NCI-H2227 treated with DMSO at 0.1 percent for 48 hours (cell line): ENCODE measurements around the gene TMCC2.
A peak's percentile ranks its signal among the peaks of the same experiment; 100 is the strongest.

Experiments used
- DNase-seq: peaks from one replicate; lab custom pipeline; 2025; lab: John Stamatoyannopoulos, UW

Gene TMCC2

DNA sequence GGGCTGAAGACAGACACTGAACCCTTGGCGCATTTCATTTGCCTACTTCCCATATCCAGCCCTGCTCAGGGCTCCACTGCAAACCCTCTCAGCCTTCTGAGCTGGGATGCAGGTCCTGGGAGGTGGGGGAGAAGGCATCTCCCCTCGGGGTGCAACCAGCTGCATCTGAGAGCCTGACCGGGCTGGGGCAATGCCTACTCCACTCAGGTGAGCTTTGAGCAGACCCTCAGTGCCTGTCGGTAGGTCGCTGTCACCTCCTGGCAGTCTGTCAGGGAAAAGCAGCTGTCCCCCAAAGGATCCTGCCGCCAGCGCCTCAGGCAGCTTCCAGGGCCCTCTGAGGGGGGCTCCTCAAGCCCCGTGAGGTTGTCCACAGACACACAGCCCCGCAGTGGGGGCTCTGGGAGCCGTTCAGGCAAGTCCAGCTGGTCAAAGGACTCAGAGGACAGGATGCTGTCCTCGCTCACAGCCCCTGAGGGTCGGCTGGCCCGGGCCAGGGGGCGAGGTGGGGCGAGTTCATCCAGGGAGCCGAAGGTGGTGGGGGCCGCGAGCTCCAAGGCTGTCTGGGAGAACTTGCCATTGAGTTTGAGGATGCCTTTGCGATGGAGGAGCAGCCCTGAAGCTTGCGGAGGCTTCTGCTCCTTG, 75.6 kb downstream of the TMCC2 start:
- DNase-seq, result no peak

DNA sequence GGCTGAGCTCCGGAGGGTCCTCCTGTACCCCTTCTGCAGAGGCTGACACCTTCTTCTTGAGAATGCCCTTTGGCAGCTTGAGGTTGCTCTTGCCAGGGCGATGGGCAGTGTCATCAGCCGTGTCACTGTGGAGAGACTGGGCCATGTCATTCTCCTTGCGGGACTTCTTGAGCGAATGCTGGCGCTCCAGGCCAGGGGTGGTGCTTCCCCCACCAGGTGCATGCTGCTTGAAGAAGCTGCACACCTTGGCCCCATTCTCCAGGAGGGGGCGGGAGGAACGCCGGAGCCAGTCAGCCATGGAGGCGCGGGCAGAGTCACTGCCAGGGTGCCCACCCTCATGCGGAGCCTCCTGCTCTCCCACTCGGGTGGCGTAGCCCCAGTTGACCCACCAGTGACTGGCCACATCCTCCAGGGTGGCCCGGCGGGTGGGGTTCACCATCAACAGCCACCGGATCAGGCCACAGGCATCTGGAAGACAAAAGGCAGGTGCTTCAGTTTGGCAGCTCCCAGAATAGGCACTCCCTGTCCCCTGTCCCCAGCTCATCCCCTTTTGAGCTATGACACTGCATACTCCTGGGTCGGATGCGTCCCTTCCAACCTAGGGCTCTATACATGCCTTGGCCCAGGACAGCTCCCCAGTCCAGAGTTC, 76.4 kb downstream of the TMCC2 start:
- DNase-seq, result no peak

DNA sequence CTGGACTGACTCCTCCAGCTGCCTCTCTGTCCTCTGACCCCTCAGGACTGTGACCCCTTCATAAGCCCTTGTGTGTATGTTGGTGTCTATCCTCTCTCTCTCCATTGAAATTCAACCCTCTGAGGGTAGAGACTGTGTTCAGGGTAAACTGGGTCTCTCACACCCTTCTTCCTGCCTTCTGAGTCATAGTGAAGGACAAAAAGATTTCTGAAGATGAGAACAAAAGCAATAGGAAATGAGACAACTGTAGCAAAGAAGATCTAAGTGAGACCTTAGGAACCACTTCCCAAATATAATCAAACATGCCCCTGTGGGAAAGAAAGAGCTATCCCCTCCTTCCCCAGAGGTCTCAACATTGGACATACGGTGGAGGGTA, 76.9 kb downstream of the TMCC2 start:
- DNase-seq, result no peak

DNA sequence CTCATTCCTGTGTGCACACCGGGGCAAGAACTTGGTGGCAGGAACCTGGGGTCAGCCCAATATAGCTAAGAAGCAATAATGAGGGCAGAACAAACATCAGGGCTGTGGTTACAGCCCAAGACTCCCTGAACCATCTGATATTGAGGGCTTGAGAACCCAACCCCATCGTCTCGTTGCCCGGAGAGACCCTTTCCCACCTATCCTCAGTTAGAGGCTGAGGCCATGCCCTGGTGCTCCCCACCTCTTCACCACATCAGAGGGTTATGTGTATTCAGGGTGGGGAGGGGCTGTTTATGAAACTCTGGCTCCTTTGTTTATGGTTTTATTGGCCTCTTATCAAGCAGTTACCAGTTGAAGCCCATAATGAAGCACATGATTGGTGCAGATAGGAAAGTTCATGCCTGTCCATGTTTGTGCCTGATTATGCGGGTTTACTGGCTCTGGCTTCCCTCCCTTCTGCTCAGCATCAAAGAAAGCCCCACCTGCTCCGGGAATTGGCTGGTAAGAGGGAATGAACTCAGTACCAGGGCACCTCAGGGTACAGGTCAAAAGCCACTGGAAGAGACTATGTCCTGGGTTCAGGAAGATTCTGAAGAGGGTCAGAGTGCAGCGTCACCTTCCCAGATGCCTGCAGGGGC, 79.3 kb downstream of the TMCC2 start:
- DNase-seq, result no peak

DNA sequence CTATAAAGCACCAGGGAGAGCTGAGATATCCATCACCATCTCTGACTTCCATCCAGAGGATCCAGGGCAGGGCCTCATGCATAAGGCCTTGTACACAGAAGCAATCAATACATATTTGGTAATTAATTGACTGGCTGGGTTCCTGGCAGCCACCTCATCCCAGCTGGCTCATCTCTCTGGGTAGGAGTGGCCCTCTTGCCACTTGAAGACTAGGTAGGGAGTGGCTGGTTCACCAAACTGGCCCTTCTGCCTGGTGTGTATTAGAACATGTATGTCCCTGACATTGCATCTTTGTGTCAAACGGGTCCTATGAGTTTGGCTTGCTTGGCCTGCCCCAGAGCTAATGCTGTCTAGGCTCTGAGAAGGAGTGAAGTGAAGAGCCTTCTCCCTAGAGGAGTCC, 82.0 kb downstream of the TMCC2 start:
- DNase-seq, result no peak

DNA sequence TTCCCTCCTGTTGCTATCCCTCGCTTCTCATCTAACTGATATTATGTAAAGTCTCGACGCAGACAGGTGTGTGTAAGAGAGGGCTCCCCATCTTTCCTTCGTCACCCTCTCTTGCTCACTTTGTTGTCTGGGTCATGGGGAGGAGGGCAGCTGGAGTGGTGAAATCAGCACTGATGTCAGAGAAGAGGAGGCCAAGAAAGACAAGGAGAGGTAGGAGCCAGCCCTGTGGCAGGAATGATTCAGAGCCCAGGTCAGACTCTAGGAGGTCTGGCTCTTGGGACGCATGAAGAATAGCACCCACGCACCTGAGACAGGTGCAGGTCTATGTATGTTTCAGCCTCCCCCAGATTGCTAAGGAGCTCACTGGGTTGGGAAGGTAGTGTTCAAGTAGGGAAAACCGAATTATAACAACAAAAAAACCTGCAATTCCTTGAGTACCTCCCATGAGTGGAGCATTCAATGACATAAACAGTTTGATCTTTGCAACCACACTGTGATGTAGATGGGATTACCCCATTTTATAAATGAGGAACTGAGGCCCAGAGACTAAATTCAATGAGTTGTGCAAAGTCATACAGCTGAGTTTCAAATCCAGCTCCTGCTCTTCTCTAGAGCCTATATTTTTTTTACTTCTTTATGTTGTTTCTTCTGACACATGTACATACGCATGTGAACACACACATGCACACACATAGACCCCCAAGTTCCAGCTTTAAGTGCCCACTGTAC, 83.4 kb downstream of the TMCC2 start:
- DNase-seq, result no peak

DNA sequence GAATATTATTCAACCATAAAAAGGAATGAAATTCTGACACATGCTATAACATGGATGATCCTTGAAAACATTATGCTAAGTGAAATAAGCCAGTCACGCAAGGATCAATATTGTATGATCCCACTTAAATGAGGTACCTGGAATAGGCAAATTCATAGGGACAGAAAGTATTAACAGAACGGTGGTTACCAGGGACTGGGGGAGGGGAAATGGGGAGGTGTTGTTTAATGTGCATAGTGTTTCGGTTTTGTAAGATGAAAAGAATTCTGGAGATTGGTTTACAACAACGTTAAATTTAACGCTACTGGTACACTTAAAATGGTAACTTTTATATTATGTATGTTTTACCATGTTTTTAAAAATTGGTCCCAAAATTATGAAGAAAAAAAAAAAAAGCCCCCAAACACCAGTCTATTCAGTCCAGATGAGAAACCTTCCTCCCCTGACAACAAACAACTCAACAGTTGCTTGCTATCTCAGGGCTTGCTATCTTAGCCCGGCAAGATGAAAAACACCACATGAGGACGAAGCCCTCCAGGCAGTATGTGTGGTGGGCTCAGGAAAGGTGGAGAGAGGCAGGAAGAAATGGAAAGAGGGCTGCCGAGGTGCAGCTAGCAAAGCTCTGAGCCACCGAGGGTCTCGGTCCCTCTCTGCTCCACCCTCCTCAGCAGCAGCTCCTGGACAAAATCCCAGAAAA, 85.3 kb downstream of the TMCC2 start:
- DNase-seq, result peak; percentile 39

DNA sequence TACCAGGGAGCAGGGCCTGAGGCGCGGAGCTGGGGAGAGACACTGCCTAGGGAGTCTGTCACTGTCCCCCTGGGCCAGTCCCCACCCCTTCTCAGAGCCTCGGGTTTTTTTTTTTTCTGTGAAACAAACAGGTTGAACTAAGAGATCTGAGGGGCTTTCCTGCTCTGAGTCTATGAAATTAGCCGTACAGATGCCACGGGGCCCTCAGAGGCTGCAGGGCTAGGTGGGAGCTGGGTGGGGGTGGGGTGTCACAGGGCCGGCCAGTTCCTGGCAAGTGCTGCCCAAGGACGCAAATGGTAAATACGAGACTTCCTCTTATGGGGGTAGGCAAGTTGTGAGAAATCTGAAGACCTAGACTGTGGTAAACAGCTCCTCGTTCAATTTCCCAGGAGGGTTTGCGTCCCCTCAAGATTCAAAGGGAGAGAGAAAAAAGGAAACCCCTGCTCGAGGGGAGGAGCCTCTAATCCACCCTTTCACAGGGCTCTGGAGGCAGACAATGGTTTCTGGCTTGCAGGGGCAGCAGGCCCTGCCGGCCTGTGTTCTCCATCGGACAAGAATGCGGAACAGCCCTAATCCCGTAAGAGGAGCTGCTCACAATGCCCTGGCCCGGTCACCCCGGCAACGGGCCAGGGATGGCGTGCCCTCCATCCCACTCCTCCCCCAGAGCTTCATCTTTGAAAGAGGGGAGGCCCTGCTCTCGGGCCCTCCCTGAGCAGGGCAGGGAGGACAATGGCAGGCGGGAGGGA, 86.0 kb downstream of the TMCC2 start:
- peak; percentile 53 for DNase-seq

DNA sequence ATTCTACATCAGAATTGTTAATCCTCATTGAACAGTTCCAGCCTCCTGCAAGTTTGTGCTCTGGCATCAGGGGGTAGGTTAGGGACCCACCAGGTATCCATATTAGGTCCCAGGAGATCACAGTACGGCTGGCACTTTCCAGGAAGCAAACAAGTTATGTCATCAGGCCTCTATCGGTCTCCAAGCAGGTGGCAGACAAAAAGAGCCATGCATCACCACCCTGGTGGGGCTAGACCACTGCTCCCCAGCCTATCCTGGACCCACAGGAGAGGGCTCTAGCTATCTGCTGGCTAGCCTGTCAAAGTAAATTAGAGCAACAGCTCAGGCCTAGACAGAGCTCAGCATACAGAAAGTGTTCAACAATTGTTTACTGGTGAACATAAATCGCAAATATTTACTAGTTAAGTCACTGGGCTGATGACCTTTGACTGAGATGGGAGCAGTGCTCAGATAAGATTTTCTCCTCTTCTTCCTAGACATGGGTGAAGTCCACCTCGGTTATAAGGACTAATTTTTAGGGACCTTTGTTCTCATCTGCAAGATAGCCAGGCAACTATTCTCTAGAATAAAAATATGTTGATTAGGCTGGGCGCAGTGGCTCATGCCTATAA, 87.4 kb downstream of the TMCC2 start:
- no peak for DNase-seq

DNA sequence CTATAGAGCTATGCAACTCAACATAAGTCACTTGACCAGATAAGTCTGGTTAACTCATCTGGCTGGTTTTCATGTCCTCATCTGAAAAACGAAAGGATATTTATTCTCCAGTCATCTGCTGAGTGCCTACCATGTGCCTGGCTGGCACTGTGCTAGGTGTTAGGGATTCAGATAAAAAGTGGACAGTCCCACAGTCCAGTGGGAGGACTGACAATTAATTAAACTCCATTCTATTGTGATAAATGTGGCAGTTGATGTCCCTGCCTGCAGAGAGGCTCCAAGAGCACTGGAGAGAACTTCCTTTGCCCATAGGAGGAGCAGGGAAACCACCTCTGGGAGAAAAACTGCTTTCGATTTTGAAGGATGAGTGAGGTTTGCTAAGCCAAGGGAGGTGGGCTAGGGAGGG, 88.4 kb downstream of the TMCC2 start:
- DNase-seq, result no peak

DNA sequence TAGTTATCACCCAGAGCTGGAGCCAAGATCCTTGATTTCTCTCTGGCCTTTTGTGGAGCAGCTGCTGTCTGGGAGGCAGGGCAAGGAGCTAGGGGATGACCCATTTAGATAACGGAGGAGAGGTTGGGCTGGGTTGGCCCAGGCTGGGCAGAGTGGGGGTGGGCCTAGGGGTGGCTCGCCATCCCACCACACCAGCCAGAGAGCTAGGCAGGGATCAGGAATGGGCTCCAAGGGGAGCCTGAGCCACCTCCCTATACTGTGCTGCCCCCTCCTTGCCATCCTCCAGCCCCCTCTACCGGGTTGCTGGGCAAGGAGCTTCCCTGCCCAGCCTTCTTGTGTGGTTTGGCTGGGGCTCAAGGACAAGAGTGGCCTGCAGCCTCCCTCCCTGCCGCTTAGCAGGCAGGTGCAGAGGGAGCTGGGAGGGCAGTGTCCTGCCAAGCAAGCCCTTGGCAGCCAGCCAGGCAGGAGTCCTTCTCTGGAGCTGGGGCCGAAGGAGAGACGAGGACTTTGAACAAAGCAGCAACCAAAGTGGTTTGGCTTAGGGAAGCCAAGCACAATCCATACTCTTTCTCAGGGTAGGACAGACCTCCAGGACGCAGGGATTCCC, 89.7 kb downstream of the TMCC2 start:
- DNase-seq, result peak; percentile 56

DNA sequence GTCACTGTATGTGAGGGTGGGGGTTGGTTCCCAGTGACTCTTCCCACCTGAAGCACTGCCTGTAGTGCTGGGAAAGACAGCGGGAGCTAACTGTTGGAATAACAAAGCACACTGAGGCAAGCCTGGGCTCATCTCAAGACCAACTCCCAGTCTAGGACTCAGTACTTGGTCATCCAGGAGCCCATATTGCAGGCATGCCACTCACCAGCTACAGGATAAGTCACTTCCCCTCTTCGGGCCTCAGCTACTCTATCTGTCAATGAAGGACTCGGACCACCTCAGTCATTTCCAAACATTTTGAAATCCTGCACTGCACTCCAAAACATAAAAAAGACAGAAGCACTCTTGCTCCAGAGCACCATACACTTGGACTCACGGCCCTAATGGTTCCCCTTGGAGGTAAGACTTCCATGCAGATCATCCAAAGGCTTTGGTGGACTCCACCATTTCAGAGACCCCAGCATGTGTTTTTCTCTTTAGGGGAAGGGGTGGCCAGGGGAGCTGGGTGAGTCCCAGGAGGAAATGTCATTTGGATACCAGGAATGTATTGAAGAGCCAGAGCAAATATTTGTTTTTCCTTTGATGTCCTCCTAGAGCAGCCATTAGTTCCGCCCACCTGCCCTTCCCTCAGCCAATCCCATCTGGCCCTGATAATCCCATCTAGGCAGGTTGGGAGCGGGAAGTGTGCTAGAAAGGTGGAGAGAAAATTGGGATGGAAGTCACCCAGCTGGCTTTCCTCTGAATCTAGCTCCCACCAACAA, 90.7 kb downstream of the TMCC2 start:
- no peak for DNase-seq

DNA sequence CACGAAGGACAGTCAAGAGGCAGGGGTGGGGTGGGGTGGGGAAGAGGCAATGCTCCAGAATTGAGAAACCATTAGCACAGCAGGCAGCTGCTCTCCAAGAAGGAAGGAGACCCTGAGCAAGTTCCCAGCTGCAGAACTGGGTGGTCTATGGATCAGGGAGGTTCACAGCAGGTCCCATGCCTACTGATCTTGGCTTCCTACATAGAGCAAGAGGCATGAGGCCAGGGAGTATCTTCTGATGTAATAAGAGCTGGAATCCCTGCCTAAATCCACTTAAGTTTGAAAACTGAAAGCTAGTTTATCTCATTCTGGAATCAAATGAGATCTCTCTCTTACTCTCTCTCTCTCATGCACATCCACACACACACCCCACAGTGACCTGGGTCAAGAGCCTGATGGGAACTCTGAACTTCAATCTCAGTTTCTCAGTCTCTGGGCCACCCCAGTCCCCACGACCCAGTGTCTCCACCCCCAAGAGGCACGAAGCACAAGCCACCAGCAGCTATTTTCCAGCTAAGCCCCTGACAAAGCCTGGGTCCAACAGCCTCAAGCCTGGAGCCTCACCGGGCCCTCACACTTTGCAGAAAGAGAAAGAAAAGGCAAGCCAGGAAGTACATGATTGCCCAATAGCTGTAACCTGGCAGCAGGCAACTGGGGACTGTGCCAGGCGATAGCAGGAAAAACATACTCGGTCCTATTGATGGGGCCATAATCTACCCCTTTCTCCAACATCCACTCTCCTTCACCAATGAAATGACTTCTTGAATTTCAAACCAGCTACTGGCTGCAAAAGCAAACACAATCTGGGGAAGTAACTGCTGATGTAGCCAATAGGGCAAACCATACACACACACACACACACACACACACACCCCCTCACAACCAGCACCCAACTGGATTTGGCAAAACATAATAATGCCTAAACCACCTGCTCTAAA, 91.6 kb downstream of the TMCC2 start:
- DNase-seq, result no peak

DNA sequence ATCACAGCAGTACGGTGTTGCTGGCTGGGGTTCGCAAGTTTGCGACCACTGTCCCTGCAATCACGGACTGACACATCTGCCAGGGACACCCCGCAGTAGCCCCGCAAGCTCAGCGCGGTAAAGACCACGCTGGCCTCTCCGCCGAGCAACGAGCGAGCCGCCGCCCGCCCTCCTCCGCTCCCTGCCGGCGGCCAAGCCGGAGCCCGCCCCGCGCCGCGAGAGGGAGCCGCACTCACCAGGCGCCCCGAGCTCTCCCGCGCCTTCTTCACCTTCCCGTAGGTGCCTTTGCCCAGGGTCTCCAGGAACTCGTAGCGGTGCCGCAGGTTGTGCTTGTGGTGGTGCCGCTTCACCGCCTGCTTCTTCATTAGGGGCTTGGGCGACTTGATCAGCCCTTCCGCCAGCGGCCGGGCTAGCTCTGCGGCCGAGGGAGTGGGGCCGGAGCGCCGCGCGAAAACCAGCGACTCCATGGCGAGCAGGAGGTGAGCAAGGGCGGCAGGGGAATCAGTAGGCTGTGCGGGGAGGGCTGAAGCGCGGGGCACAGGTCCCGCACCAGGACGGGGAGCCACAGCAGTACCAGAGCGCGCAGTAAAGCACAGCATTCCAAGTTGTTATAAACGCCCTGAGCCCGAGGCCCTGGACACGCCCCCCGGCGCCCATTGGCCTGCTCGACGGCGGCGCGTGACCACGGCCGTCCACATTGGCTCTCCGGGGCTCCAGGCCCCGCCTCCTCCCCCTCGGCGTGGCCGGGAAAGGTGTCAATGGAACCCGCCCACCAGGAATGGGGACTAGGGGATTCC, 93.6 kb downstream of the TMCC2 start, which contains the start of gene NUAK2:
TSS of gene NUAK2 (minus strand) at position 584 of the 797 bp plus-strand sequence. CDS start at position 467, 117 bp downstream.
- DNase-seq, result peak; percentile 90

DNA sequence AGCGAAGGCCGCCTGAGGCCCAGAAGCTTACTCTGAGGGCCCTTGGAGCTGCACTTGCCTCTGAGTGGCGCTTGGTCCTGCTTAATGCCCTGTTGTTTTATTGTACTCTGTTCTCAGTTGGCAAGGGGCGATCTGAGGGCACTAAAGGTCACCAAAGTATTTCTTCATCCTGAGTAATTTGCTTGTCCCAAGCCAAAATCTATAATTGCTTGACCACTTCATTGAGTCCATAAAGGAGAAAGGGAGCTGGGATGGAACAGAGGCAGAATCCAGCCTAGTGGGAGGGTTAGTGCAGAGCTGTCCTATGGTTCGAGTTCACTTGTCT, 94.2 kb downstream of the TMCC2 start:
- no peak for DNase-seq
